Measurements from ENCODE around the gene TENM3.

The TENM3 gene

DNA sequence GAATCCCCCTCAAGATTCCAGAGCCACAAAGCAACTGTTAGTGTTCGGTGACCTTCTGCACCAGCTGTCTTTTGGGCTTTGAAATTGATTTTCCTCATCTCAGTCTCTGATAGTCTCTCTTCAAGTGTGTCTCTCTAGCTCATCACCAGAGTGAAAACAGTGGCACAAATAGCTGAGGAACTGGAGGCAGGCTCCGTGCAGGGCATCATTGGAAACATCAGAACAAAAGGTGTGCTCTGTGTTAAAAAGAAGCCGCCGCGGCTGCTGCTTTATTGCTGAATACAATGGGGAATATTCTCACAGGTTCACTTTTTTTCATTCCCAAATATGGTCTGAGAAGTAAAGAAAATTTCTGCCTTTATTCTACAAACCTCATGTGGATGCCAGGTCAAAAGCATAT, 376.5 kb downstream of the TENM3 start:
- DNase-seq (ENCODE audit: low read depth) = no peak
- TF ChIP-seq, protein P1, sequence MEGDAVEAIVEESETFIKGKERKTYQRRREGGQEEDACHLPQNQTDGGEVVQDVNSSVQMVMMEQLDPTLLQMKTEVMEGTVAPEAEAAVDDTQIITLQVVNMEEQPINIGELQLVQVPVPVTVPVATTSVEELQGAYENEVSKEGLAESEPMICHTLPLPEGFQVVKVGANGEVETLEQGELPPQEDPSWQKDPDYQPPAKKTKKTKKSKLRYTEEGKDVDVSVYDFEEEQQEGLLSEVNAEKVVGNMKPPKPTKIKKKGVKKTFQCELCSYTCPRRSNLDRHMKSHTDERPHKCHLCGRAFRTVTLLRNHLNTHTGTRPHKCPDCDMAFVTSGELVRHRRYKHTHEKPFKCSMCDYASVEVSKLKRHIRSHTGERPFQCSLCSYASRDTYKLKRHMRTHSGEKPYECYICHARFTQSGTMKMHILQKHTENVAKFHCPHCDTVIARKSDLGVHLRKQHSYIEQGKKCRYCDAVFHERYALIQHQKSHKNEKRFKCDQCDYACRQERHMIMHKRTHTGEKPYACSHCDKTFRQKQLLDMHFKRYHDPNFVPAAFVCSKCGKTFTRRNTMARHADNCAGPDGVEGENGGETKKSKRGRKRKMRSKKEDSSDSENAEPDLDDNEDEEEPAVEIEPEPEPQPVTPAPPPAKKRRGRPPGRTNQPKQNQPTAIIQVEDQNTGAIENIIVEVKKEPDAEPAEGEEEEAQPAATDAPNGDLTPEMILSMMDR (IDR thresholded peaks at IDR 0.05; ENCODE audit: control insufficient read depth, insufficient read depth, low read depth, low read length, missing control alignments) = no peak
- no peak overlapping the region for H3K4me3 ChIP-seq (ENCODE audit: control insufficient read depth, low read depth, low read length)

DNA sequence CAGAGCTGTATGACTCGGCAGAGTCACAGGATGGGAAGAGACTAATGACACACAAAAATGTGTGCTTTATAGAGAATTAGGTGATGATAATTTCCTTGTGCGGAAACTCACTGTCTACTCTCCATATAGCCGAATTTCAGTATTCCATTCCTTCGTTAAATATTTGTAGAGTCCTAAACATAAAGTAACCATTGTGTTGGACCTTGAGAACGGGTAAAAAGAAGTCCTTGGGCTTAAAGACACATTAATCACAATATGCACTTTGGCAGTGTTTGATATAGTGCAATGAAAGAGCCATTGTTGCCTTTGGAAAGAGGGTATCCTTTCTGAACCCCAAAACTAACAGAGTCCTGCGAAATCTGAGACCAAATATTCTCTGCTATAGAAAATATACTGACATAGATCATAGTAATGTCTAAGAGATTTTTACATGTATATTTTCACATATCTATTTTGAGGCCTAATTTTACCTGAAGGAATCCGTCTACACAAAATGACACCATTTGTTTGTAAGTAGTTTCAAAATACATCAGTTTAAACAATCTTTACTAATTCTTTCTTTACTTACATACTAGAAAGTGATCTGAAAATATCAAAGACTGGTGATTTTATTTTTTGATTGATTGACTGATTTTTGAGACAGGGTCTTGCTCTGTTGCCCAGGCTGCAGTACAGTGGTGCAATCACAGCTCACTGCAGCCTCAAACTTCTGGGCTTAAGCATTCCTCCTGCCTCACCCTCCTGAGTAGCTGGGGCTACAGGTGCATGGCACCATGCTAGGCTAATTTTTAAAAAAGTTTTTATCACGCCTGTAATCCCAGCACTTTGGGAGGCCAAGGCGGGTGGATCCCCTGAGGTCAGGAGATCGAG, 377.1 kb downstream of the TENM3 start:
- DNase-seq (ENCODE audit: low read depth) = no peak
- TF ChIP-seq, protein P1 (IDR thresholded peaks at IDR 0.05; ENCODE audit: control insufficient read depth, insufficient read depth, low read depth, low read length, missing control alignments) = no peak
- H3K4me3 ChIP-seq (ENCODE audit: control insufficient read depth, low read depth, low read length) = no peak overlapping the region

DNA sequence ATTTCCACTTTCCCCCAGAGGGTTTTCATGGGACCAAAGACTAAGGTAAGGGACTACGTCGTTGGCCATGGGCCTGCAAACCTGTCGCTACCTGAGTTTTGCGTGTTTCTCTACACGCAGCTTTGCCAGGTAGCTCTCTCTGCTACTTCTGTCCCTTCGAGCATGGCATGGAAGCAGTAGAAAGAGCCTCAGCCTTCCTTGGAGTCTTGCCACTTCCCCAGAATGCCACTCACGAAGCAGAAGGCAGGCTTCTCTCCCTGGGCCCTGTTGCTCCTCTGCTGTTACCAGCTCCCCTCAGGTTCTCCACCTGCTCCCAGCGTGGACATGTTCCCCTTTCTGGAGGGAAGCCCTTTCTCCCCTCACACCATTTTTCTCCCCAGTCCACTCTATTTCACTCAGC, 381.1 kb downstream of the TENM3 start:
- TF ChIP-seq, protein P1 (IDR thresholded peaks at IDR 0.05; ENCODE audit: control insufficient read depth, insufficient read depth, low read depth, low read length, missing control alignments) = no peak
- H3K4me3 ChIP-seq (ENCODE audit: control insufficient read depth, low read depth, low read length) = no peak overlapping the region
- DNase-seq (ENCODE audit: low read depth) = no peak

DNA sequence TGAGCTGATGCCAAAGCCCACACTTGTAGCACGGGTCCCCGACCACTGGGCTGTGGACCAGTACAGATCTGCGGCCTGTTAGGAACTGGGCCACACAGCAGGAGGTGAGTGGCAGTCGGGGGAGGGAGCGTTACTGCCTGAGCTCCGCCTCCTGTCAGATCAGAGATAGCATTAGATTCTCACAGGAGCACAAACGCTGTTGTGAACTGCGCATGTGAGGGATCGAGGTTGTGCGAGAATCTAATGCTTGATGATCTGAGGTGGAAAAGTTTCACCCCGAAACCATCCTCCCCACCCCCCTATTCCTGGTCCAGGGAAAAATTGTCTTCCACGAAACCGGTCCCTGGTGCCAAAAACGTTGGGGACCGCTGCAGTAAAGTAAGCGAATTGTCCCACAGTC, 382.0 kb downstream of the TENM3 start:
- H3K4me3 ChIP-seq (ENCODE audit: control insufficient read depth, low read depth, low read length) = no peak overlapping the region
- no peak for DNase-seq (ENCODE audit: low read depth)
- TF ChIP-seq, protein P1 (IDR thresholded peaks at IDR 0.05; ENCODE audit: control insufficient read depth, insufficient read depth, low read depth, low read length, missing control alignments) = no peak

DNA sequence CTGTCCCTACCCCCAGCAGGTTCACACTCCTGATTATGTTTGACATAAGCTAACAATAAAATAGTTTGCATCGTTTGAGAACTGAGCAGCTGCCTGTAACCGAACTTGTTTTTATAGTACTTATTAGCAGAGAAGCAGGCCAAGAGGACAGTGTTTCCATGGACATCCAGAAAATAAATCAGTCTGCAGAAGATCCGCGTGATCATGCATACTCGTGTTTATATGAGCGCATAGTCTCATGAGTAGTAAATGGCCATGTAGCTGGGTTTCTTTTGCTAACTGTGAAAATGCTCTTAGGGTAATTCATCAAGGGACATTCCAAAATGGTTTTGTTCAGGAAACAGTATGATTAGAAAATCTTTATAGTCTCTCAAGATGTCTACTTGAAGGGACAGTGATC, 384.8 kb downstream of the TENM3 start:
- DNase-seq (ENCODE audit: low read depth) = no peak
- H3K4me3 ChIP-seq (ENCODE audit: control insufficient read depth, low read depth, low read length) = no peak overlapping the region
- TF ChIP-seq, protein P1 (IDR thresholded peaks at IDR 0.05; ENCODE audit: control insufficient read depth, insufficient read depth, low read depth, low read length, missing control alignments) = no peak

DNA sequence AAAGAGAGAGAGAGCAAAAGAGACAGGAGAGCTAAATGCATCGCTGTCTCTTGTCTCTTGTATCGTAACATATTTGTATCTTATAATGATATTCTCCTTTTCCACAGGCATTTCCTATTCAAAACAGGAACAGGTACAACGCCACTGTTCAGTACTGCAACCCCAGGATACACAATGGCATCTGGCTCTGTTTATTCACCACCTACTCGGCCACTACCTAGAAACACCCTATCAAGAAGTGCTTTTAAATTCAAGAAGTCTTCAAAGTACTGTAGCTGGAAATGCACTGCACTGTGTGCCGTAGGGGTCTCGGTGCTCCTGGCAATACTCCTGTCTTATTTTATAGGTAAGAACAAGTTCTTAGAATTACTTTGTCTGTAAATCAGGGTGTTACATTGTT, 385.3 kb downstream of the TENM3 start:
- H3K4me3 ChIP-seq (ENCODE audit: control insufficient read depth, low read depth, low read length) = no peak overlapping the region
- DNase-seq (ENCODE audit: low read depth) = no peak
- TF ChIP-seq, protein P1 (IDR thresholded peaks at IDR 0.05; ENCODE audit: control insufficient read depth, insufficient read depth, low read depth, low read length, missing control alignments) = no peak
